IPS-NIHi7 (cell line): ENCODE measurements around the gene ACBD3.

Experiments used
- DNase-seq: peaks from one replicate; pipeline ENCODE4 v3.0.0; 2012; ENCODE audit warnings: mixed read lengths; ENCODE audit errors: extremely low spot score

ACBD3 gene

DNA sequence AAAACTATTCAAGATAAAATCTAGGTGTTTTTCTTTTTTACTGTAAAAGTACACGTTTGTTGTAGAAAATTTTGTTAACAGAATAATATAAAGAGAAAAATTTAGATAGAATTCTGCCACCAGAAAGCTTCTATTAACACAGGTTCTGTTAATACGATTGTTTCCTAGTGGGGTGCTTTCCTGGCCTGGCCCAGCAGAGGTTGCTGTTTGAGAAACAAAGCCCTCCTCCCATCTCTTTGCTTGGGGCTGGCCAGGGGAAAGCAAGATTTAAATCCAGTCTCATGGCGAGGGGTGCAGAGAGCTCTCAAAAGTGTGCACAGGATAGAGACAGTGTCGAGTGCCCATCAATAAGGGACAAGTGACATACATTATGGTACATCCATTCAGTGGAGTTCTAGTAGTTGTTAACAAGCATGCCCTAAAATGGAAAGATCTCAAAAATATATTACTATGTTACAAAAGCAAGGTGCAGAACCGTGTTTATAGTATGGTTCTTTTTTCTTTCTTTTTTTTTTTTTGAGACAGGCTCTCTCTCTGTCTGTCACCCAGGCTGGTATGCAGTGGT lies 14.6 kb upstream of the ACBD3 start:
- peak; percentile 73 for DNase-seq

DNA sequence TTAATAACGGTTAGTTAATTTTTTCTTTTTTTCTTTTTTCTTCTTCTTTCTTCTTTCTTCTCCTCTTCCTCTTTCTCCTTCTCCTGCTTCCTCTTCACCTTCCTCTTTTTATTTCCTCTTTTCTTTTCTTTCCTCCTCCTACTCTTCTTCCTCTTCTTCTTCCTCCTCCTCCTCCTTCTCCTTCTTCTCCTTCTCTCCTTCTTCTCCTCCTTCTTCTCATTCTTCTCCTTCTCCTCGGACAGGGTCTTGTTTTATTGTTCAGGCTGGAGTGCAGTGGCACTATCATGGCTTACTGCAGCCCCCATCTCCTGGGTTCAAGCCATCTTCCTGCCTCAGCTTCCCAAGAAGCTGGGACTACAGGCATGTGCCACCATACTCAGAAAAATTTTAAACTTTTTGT lies 13.4 kb upstream of the ACBD3 start:
- DNase-seq = no peak

DNA sequence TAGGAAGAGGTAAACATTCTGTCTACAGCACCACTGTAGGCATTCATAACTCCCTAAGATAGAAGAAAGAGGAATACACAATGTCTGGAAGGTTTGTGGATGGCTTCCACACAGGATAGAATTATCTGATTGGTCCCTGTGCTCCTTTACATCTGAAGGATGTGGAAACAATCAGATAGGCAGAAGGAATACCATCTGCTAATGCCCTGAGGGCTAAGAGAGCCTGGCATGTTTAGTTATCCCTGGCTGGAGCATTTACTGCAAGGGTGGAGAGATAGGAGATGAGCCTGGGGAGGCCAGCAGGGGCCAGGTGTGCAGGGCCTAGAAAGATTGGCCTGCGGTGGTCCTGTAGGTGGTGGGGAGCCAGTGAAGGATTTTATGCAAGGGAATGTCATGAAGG lies 8.6 kb upstream of the ACBD3 start:
- no peak for DNase-seq

DNA sequence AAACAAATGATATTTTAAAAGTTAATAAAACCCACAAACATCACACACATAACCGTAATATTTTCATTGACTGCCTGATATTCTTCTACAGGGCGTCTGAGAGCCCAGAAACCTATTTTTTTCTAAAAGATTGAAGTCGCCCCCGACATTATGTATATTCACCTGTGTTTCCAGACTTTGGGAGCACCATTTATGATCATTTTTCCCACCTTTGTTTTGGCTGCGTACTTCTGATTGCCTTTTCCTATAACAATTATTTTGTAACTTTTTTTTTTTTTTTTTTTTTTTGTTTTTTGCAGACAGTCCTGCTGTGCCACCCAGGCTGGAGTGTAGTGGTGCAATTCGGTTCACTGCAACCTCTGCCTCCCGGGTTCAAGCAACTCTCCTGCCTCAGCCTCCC lies 839 bp upstream of the ACBD3 start:
- DNase-seq = no peak

DNA sequence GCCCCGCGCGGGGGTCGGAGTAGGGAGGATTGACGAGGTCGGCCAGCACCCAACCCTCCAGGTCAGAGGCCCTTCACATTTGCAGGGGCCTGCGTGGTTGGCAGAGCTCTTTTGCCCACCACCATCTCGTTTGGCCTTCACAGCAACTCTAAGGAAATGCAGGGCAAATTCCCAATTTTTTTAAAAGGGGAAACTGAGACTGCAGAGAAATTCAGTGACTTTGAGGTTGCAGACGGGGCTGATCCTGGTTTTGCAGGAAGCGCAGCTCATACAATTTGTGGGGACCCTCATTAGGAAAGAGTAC lies 430 bp upstream of the ACBD3 start:
- DNase-seq = no peak

DNA sequence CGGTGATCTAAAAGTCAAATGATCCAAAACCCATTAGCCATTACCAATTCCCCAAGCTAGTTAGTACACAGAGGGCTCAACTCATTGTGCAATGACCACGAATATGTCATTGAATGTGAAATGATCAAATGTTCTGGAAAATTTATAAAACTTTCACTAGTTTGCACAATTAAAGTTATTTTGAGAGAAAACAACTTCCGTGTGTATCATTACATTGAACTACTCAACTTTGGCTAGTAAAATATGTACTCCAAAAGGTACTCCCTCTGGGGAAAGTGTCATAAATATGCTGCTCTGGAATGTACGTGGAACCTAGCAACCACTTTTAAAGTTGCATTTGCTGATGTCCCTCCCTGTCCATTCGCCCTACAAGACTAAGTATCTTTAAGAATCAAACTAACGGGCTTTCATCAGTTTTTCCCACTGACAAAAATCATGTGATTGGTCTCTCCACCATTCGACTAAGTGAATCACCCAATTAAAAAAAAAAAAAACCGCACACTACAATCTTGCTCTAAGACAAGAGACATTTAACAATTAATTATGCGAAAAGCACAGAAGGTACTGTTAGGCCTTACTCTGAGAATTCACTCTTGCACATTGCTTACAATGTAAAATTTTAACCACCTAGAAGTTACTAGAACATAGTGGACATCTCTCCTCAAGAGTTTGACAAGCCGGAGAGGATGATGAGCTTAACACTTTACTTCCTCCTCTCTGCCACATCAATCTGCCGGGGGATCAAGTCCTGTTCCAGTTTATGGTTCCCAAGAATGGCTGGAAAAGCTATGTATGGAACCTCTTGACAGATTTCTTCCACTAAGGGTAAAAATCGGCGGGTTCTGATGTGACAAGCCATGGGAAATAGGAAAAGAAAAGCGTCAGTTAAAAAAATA lies 1.2 kb downstream of the ACBD3 start:
- no peak for DNase-seq

DNA sequence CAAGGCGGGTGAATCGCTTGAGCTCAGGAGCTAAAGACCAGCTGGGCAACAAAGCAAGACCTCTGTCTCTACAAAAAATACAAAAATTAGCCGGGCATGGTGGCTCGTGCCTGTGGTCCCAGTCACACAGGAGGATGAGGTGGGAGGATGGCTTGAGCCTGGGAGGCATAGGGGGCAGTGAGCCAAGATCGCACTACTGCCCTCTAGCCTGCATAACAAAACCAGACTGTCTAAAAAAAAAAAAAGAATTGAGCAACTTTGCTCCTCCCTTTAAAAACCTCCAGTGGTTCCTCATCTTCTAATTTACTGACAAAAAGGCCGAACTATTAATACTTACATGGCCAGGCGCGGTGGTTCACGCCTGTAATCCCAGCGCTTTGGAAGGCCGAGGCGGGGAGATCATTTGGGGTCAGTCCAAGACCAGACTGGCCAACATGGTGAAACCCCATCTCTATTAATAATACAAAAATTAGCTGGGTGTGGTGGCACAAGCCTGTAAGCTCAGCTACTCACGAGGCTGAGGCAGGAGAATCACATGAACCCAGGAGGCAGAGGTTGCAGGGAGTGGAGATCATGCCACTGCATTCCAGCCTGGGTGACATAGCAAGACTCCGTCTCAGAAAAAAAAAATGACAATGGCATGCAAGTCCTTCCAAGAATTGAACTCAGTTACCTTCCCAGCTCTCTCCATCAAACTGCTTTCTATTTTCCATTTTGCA lies 4.4 kb downstream of the ACBD3 start:
- no peak for DNase-seq

DNA sequence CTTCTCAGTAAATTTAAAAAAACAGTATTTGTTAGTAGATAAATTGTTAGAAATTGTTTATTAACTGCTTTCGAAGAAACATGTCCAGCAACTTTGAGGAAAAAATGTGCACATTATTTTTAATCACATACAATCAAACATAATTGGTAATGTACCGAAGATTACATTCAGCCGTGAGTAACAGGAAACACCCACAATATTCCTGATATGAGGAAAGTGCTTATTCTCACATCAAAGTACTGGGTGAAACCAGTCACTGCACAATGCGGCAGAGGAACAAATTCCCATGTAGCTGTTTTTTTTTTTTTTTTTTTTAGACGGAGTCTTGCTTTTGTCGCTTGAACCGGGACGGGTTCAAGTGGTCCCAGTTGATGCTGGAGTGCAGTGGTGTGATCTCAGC lies 9.7 kb downstream of the ACBD3 start:
- no peak for DNase-seq

DNA sequence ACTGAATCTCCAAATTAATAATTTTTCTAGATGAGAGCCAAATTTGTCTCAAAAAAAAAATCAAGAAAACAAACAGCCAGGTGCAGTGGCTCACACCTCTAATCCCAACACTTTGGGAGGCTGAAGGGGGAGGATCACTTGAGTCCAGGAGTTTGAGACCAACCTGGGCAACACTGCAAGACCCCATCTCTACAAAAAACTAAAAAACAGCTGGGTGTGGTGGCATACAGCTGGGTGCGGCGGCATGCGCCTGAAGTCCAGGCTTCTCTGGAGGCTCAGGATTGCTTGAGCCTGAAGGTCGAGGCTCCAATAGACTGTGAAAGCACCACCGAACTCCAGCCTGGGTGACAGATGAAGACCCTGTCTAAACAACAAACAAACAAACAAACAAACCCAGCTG lies 14.0 kb downstream of the ACBD3 start:
- no peak for DNase-seq

DNA sequence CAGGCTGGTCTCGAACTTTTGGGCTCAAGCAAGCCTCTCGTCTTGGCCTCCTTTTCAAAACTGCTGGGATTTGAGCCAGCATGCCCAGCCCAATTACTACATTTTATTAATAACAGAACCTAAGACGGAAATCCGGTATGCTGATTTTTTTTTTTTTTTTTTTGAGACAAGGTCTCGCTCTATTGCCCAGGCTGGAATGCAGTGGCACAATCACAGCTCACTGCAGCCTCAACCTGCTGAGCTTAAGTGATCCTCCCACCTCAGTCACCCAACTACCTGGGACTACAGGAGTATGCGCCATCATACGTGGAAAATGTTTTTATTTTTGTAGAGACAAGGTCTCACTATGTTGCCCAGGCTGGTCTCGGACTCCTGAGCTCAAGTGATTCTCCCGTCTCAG lies 20.2 kb downstream of the ACBD3 start:
- DNase-seq = no peak

DNA sequence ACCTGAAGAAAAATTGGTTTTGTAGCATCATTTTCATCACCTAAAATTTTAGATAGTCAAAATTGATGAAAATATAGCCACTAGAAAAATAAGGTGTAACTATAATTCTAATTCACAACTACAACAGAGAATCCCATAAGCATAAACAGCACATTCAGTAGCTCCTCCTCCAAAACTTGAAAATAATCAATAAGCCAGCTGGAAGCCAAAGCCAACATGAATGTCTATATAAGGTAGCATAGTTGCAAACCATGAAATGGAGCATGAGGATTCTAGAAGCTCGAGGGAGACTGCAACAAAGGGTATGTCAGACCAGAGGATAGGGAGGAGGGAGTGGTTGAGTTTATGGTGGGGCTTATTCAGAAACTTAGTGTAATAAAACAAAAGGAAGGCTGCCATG lies 22.4 kb downstream of the ACBD3 start:
- no peak for DNase-seq

DNA sequence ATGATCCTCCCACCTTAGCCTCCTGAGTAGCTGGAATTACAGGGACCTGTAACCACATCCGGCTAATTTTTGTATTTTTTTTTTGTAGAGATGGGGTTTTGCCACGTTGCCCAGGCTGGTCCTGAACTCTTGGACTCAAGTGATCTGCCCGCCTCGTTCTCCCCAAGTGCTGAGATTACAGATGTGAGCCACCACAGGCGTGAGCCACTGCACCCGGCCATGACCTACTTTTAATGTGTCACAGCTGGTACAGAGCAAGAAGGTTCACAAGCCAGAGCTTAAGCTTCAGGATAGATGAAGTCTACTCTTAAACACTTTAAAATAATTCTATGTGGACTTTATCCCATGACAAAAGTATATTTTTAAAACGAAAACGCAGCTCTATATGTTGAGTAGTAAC lies 23.6 kb downstream of the ACBD3 start:
- no peak for DNase-seq

DNA sequence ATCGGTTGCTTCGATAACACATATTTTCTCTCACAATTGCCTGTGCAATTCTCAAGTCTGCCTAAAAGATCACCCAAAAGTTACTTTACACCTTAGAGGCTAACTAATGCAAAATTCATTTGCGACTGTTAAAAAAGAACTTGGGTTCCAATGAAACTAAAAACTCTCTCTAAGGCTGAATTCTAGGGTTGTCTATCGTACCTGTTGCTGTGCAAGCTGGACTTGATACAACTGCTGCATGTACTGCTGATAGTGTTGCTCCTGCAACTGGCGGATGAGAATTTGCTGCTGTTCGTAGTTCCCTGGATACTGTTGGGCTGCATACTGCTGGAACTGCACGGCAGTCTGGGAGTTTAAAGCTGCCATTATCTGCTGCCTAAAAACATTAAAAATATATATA lies 27.6 kb downstream of the ACBD3 start:
- no peak for DNase-seq

DNA sequence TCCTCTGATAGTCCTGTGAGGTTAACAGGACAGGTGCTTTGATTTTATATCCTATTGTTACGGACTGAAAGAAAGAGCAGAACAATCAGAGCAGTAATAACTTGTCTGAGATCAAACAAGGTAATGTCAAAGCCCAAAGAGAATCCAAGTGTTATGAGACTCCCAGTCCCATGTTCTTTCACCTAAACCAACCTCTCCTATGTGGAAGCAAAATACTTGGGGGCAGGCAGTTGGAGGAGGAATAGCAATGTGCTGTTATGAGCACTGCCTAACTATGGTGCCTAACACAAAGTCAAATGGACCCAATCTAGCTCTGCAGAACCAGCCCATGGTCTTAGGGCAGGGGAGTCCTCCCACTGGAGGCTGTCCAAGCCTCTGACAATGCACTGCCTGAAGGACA lies 28.1 kb downstream of the ACBD3 start:
- no peak for DNase-seq

DNA sequence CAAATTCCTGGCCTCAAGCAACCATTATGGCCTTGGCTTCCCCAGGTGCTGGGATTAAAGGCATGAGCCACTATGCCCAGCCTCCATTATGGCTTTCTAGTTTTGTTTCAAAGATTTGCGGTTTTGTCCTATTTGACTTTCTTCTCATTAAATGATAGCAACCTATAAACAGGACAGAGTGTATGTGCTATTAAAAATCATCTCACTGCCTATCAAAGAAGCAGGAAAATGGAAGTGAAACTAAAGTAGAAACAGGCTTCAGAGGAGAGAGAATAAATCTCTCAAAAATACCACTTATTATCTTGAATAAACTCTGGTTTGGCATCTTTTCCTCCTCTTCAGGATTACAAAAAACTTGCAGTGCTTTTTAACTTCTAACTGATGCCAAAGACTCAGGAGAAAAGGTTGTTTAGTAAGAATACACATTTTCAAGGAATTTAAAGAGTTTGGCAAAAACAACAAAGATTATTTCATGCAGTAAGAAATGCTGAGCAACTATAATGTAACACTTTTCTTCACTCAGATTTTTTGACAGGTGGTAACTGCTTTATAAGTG lies 28.7 kb downstream of the ACBD3 start:
- no peak for DNase-seq

DNA sequence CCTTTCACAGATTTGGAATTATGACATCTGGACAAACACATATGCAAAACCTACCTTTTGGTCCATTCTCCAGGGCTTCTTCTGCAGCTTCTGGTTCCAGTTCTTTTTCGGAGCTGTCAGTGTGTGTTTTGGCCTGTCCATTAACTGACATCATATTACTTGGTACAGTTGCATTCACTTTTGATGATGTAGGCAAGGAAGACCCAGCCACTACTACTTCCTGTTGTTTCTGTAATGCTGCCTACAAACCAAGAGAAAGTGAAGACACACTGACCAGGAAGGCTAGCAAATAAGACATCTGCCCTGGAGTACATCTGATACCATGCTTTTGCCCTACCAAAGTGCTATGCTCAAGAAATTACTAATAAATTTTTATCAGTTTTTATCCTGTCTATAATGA lies 31.9 kb downstream of the ACBD3 start:
- no peak for DNase-seq

DNA sequence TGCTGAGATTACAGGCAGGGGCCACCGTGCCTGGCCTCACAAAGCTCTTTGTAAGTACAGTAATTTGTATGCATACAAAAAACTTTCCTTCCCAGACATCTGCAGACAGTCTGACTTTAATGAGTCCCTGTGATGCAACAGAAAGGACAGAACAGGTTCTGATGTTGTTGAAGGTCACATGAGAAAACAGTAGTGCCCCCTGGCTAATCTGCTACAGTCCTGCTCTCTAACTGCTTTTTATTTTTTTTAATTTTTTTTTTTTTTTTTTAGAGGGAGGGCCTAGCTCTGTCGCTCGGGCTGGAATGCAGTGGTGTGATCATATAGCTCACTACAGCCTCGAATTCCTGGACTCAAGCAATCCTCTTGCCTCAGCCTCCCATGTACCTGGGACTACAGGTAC lies 36.7 kb downstream of the ACBD3 start:
- DNase-seq = no peak

DNA sequence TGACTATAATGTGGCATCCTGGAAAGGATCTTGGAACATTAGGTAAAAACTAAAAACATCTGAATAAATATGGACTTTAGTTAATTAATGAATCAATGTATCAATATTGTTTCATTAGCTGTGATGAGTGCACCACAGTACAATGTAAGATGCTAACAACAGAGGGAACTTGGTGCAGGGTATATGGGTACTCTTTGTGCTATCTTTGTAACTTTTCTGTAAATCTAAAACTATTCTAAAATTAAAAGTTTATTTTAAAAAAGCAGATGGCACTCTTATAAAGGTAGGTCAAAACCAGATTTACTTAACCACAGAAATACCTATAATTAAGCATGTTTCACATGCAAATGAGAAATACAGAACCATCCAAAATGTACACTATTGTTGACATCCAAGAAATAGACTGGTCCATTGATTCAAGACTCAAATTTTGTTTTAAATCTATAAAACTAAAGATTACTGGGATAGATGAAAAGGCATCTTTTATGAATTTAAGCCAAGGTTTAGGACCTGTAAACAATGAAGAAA lies 38.4 kb downstream of the ACBD3 start:
- DNase-seq = no peak

DNA sequence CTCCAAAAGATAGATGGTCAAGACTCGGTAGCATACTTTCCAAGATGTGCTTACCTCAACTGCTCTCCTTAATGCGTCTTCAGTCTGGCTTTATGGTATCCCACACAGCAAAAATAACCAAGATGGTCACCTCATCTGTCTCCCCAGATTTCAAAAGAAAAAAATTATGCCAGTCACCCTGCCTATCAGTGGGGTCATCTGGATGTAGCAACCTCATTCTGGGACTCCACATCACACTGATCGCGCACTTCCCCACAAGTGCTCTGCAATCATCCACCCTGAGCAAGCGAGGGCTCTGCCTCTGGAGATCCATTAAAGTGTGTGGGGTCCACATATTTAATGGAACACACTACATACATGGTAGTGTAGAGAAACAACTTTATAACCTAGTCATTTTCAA lies 42.5 kb downstream of the ACBD3 start:
- no peak for DNase-seq

DNA sequence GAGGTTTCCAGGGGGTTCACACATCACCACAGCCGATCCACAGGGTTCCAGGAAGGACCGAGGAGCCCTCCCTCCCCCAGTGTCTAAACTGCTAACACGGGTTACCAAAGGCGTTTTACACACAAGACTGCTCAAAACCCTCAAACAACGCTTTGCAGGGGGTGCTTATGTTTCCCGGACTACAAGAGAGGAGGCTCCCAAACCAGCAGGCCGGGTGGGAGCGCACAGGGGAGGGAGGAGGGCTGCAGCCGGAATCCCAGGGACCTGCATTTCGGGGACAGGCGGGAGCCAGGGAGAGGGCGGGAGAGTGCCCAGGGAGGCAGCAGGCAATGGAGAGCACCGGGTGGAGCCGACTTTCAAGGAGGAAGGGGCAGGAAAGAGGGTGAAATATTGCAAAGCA lies 50.8 kb downstream of the ACBD3 start:
- DNase-seq = no peak

DNA sequence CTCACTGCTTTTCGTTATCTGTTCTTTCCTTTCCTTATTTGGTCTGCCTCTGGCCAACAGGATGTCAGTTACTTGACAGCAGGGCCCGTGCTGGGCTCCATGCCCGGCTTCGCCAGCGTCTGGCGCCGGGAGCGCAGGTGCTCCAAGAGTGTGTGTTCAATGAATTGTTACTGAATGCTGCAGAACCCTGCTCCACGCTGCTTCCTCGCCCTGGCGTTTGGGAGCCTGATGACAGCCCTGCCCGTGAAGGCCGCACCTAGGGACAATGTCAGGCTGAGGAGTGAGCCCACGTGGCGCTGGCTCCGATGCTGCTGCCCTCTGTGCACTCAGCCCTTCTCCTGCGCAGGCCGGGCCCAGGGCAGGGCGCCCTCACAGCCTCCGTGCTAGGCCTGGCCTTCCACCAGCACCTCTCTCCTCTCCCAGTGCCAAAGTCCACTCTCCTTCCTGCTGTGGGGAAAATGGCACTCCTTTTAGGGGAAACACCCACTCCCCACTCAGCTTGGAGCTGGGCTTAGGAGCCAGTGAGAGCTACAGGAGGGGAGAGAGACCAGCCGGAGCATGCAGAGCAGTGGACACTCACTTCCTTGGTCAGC lies 51.4 kb downstream of the ACBD3 start:
- no peak for DNase-seq
